Measurements from ENCODE around the gene ABCG1. TPM values are rescaled to one million over a fixed set of nuclear protein-coding genes. Genes with fewer than 3 reads are reported as not detected.

ABCG1 gene
- total RNA-seq, 2 experiments from 2014 or later: 6.7 to 13.2 TPM

DNA sequence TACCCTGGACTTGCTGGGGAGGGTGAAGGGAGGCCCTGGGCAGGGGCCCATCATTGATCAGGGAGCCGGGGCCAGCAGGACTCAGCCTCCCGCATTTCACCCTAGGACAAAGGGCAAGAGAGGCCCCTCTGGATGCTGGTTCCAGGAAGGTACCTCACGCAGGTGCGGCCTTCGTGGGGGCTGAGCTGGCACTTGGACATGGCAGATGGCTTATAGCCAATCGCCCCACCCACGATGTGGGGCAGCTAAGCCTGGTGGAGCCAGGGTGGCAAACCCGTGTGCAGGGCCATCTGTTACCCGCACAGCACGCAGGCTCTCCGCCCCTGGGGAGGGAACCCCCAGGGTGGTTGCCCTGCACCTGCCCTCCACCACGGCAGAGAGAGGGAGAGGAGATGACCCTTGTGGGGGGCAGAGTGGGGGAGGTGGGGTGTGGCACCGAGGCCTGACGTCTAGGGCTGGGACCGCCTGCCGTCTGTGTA is 93.7 kb downstream of the ABCG1 start:
- Mint-ChIP-seq H3K9me3 (ENCODE audit: low read depth) (no peaks in the 10 kb centered on the region), H3K4me1 (peaks cover 12% of the 10 kb centered on the region)

DNA sequence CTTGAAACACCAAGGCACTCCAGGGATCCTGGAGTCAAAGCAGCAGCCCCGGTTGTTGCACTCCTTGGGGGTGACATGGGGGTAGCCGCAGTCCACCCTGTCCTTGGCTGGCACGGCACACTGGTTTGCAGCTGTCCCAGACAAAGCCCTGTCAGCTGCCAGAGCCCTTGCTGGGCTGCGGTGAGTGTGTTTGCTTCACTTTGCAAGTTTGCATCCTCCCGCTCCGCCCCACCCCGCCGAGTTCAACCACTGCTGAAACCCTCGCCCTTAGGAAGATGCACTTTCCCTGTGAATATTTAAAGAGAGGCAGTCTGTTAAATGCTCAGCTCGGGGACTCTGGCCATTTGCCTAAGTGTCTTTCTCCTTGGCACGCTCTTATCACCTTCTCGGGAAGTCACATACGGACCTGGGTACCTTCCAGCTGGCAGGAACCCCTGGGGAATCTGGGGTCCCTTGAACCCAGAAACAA is 94.6 kb downstream of the ABCG1 start:
- no peak for ATAC-seq
- H3K27ac Mint-ChIP-seq: peak overlapping the region; percentile 39
- H3K36me3 Mint-ChIP-seq: no peaks in the 10 kb centered on the region
- no peak overlapping the region for H3K4me3 Mint-ChIP-seq
- peak; percentile 49 for DNase-seq
- CTCF ChIA-PET: interaction anchor here (0.7 kb wide), 1 partner anchor 137 kb away, joined by 3 read pairs; no protein-coding TSS in a partner anchor
- H3K4me1 Mint-ChIP-seq: peaks cover 13% of the 10 kb centered on the region
- no peaks in the 10 kb centered on the region for H3K27me3 Mint-ChIP-seq
- H3K9me3 Mint-ChIP-seq (ENCODE audit: low read depth): no peaks in the 10 kb centered on the region

More for the DNA sequence above, 93.7 kb downstream of the ABCG1 start:
- no peaks in the 10 kb centered on the region for H3K36me3 Mint-ChIP-seq
- no peak overlapping the region for H3K4me3 Mint-ChIP-seq
- no peak for ATAC-seq
- CTCF ChIA-PET: no interaction called here
- peak; percentile 29 for DNase-seq
- no peaks in the 10 kb centered on the region for H3K27me3 Mint-ChIP-seq
- H3K27ac Mint-ChIP-seq: no peak overlapping the region

DNA sequence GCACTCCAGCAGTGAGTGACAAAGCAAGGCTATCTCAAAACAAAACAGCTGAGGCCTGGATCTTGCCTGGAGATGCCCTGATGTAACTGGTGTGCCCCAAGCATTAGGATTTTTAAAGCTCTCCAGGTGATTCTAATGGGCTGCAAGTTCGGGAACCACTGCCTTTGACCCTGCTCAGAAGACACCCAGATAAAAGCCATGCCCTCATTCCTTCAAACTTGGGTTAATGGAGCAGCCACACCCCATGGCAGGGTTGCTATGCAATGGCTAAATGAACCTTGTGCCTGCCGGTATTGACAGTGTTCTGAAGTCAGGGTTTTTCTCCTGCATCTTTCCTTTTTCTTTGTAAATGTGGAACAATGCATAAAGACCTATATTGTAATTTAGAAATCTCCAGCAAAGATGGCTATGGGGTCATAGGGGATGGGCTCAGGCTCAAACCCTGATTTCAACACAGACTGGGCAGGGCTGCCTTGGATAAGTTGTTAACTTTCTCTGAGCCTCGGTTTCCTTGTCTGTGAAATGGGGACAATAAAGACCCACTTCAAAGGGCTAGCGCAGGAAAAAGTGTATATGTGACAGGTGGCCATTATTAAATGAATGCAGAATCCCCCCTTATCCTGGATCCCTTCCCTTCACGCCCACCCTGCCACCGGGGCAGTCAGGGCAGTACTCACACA is 95.8 kb downstream of the ABCG1 start:
- Mint-ChIP-seq H3K9me3 (ENCODE audit: low read depth) (no peaks in the 10 kb centered on the region), H3K4me1 (peaks cover 18% of the 10 kb centered on the region), H3K4me3 (no peak overlapping the region), H3K36me3 (no peaks in the 10 kb centered on the region), H3K27ac (no peak overlapping the region), H3K27me3 (no peaks in the 10 kb centered on the region)
- peak; percentile 16 for DNase-seq
- CTCF ChIA-PET: no interaction called here
- ATAC-seq: no peak

DNA sequence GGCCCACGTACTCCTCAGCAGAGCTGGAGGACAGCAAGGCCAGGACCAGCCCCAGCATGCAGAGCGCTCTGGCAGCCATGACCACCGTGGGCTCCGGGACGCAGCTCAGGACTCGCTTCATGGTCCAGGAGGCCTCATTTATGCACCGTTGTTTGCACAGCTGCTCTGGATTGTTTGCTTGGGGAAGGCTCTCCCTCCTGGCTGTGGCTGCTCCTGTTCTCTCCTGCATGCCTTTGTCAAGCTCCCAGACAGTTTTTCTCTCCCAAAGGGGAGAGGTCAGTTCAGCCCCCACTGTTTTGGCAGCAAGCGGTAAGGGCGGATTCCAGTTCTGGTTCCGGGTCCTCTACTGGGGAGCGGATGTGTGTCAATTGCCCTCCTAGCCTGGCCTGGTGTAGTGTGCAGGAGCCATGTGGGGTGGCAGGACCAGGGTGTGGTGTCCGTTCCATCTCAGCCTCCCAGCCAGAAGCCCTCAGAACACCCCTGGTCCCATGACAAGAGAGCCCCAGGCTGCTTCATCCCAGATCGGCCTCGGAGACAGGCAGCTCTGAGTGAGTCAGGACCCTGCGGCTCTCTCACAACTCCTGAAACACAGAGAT is 96.5 kb downstream of the ABCG1 start, which contains the start of gene TFF3:
TSS of gene TFF3 (minus strand) at position 114 of the 596 bp plus-strand sequence. CDS start at position 79, 35 bp downstream.
- CTCF ChIA-PET: no interaction called here
- ATAC-seq: no peak
- H3K4me1 Mint-ChIP-seq: peaks cover 20% of the 10 kb centered on the region
- no peaks in the 10 kb centered on the region for H3K9me3 Mint-ChIP-seq (ENCODE audit: low read depth)
- no peaks in the 10 kb centered on the region for H3K36me3 Mint-ChIP-seq
- no peak within 1 kb of the TSS for H3K4me3 Mint-ChIP-seq
- H3K27ac Mint-ChIP-seq: no peak within 1 kb of the TSS
- DNase-seq: peak; percentile 32
- no peaks in the 10 kb centered on the region for H3K27me3 Mint-ChIP-seq

DNA sequence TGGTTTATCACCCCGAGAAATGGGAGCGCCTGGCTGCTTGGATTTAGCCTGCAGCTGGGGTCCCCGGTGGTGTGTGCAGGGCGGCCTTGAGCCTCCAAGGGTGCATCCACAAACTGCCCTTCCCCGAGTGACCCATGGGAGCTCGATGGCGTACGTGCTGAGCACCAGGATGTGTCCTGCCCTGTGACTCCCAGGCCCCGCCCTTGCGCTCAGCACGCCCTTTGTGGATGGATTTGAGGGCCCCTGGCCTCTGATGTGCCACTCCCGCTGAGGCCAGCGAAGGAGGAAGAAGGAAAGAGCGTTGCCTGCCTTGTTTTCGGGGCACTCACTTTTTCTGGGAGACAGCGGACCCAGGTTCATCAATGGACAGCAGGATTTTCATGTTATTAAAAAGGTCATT is 98.0 kb downstream of the ABCG1 start:
- H3K4me1 Mint-ChIP-seq: peaks cover 20% of the 10 kb centered on the region
- no peaks in the 10 kb centered on the region for H3K27me3 Mint-ChIP-seq
- DNase-seq (peak; percentile 31), ATAC-seq (no peak)
- CTCF ChIA-PET: no interaction called here
- H3K36me3 Mint-ChIP-seq: no peaks in the 10 kb centered on the region
- H3K27ac Mint-ChIP-seq: no peak overlapping the region
- H3K4me3 Mint-ChIP-seq: no peak overlapping the region
- no peaks in the 10 kb centered on the region for H3K9me3 Mint-ChIP-seq (ENCODE audit: low read depth)

DNA sequence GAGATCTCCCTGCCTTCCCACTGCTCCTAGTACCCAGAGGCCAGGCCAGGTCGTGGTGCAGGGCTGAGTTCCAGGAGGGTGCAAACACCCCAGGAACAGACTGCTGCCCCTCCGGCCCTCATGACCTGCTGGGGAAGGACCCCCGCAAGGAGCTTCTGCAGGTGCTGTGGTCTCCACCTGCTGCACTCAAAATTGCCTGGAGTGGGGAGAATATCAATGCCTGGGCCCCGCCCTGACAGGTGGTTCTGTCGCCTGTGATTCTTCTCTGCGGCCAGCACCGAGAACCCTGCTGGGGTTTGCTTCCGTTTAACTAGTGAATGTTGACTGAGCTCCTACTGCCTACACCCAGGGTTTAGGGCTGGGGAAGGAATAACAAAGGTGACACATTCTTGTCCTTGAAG is 98.4 kb downstream of the ABCG1 start:
- no peak for ATAC-seq
- Mint-ChIP-seq H3K27ac (no peak overlapping the region), H3K4me1 (peaks cover 20% of the 10 kb centered on the region), H3K27me3 (peaks cover 3% of the 10 kb centered on the region), H3K36me3 (no peaks in the 10 kb centered on the region), H3K4me3 (no peak overlapping the region), H3K9me3 (ENCODE audit: low read depth) (no peaks in the 10 kb centered on the region)
- DNase-seq: peak; percentile 14
- CTCF ChIA-PET: no interaction called here

DNA sequence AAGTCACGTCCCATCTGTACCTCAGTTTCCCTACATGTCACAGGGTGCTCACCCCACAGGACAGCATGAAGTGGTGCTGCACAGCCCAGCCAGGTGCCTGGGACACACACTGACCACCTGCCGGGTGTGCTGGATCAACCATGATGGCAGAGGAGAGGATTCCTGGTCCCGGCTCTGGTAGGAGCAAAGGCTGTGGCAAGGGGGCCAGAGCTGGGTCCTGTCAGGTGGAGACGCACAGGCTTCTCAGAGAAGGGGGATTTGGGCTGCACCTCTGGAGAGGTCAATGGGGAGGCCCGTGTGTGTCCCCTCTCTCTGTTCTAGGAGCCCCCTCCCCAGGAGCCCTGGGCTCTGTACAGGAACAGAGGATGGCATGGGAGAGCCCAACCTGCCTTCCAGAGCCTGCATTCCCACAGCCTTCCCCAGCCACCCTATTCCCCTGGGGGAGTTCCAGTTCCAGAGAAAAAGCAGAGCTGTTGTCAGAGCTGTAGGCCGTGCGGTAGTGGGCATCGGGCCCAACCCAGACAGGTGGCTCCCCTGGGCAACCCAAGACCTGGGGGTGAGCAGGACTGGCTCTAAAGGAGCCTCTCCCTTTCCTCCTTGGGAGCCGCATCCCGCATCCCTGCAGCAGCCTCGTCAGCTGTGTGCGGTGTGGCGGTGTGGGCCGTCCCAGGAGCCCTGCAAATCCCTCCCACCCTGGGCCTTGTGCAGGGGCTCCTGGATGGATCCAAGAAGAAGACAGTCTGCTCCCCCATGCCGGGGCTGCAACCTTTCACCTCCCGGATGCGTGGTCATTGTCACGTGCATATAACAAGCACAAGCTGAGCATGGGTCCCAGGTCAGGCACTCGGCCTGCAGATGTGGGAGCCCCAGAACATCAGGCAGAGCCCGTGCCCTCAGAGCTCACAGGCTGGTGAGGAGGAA is 99.1 kb downstream of the ABCG1 start:
- DNase-seq (peak; percentile 36), ATAC-seq (no peak)
- peaks cover 7% of the 10 kb centered on the region for H3K27me3 Mint-ChIP-seq
- no peak overlapping the region for H3K27ac Mint-ChIP-seq
- H3K36me3 Mint-ChIP-seq: no peaks in the 10 kb centered on the region
- no peak overlapping the region for H3K4me3 Mint-ChIP-seq
- H3K9me3 Mint-ChIP-seq (ENCODE audit: low read depth): no peaks in the 10 kb centered on the region
- peaks cover 20% of the 10 kb centered on the region for H3K4me1 Mint-ChIP-seq
- CTCF ChIA-PET: interaction anchor here (0.5 to 3.4 kb wide), 3 partner anchors 8 to 43 kb away, joined by 3 to 21 read pairs (median 3); no protein-coding TSS in a partner anchor

DNA sequence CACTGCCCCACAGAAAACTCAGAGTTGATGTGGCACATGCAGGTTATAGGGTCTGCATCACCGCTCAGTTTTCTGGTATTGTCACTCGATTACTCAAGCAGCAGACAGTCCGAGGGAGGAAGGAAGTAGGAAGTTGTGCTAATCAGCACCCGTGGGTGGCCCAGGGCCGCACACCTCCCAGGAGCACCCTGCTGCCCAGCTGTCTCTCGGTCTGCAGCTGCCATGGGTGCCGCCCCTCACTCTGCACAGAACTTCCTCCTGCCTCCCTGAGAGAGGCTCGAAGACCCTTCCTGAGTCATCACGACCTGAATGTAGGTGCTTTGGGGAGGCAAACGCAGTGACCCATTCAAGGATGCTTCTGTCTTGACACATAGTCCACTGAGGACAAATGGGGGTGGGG is 100.4 kb downstream of the ABCG1 start:
- CTCF ChIA-PET: interaction anchor here (1.2 to 3.4 kb wide), 3 partner anchors 9 to 62 kb away, joined by 3 to 21 read pairs (median 5); no protein-coding TSS in a partner anchor
- Mint-ChIP-seq H3K36me3 (no peaks in the 10 kb centered on the region), H3K27me3 (peaks cover 18% of the 10 kb centered on the region), H3K4me1 (peaks cover 14% of the 10 kb centered on the region), H3K9me3 (ENCODE audit: low read depth) (no peaks in the 10 kb centered on the region), H3K27ac (peak overlapping the region; percentile 48), H3K4me3 (no peak overlapping the region)
- DNase-seq (no peak), ATAC-seq (peak; percentile 68)

DNA sequence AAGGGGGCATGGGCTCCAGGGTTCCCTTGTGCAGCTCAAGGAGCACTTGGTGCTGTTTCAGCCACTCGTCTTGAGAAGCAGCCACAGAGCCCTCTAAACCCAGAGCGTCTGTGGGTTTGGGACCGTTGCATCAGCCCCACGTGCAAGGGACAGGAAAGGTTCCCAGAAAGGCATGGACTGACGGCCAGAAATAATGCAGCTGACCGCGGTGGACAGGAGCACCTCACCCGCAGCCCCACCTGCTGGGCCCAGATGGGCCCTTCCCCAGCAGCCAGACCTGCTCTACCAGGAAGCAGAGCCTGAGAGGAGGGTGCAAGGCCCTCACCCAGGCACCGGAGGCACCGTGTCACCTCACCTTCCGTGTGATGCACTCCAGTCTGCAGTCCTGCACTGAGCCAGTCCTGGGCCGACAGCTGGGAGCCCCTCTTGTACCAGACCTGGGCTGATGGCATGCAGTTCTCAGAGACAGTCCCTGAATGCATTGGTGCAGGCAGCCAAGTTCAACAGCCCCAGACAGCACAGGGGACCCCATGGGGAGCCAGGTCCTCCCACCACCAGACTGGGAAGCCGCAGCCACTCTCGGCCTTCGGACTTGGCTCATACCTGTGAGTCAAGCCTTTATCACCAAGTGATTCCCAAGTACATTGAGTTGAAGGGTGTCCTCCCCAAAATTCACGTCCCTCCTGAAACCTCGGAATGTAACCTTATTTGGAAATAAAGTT is 101.1 kb downstream of the ABCG1 start:
- Mint-ChIP-seq H3K4me1 (peaks cover 14% of the 10 kb centered on the region), H3K36me3 (no peaks in the 10 kb centered on the region), H3K4me3 (no peak overlapping the region), H3K27me3 (peaks cover 22% of the 10 kb centered on the region), H3K9me3 (ENCODE audit: low read depth) (no peaks in the 10 kb centered on the region), H3K27ac (no peak overlapping the region)
- DNase-seq (peak; percentile 40), ATAC-seq (peak; percentile 27)
- CTCF ChIA-PET: interaction anchor here (0.5 to 3.4 kb wide), 5 partner anchors 10 to 208 kb away, joined by 3 to 21 read pairs (median 3); no protein-coding TSS in a partner anchor

DNA sequence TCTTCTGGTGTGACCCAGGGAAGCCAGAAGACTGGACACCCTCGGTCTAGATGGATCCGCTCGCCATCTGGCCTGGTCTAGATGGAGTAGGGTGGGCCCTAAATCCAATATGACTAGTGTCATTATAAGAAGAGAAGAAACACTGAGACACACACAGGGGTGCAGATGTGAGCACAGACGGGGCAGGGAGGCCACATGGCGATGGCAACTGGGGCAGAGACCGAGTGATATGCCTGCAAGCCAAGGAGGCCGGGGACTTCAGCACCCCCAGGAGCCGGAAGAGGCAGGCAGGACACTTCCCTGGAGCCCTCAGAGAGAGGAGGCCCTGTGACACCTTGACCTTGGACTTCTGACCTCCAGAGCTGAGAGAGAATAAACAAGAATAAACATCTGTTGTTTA is 101.9 kb downstream of the ABCG1 start:
- H3K27me3 Mint-ChIP-seq: peaks cover 27% of the 10 kb centered on the region

DNA sequence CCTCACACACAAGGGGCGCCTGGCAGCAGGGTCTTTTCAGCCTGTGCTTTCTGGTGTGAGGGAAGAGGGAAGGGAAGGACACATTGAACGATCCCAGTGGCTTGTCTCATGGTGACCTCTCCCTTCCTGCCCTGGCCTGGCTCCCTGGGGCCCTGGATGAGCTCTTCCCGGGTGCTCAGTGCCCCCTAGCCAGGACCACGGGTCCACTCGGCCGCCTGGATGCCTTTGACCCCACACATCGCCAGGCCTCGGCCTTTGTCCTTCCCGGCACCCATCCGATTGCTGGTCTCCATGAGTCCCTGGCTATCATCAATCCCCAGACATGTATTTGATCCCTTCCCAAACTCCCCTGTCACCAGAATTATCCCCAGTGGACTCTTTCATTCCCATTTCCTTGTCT is 102.3 kb downstream of the ABCG1 start:
- Mint-ChIP-seq H3K9me3 (ENCODE audit: low read depth) (no peaks in the 10 kb centered on the region), H3K4me3 (no peak overlapping the region), H3K4me1 (peaks cover 14% of the 10 kb centered on the region), H3K36me3 (no peaks in the 10 kb centered on the region), H3K27ac (no peak overlapping the region), H3K27me3 (peaks cover 27% of the 10 kb centered on the region)
- DNase-seq (peak; percentile 25), ATAC-seq (no peak)
- CTCF ChIA-PET: interaction anchor here (1.6 to 3.4 kb wide), 2 partner anchors 11 to 63 kb away, joined by 3 to 21 read pairs; no protein-coding TSS in a partner anchor

More for the DNA sequence above, 101.9 kb downstream of the ABCG1 start:
- ATAC-seq (no peak), DNase-seq (peak; percentile 26)
- Mint-ChIP-seq H3K27ac (no peak overlapping the region), H3K4me3 (no peak overlapping the region), H3K4me1 (peaks cover 14% of the 10 kb centered on the region), H3K9me3 (ENCODE audit: low read depth) (no peaks in the 10 kb centered on the region), H3K36me3 (no peaks in the 10 kb centered on the region)
- CTCF ChIA-PET: interaction anchor here (1.6 to 3.4 kb wide), 2 partner anchors 10 to 62 kb away, joined by 3 to 21 read pairs; no protein-coding TSS in a partner anchor

DNA sequence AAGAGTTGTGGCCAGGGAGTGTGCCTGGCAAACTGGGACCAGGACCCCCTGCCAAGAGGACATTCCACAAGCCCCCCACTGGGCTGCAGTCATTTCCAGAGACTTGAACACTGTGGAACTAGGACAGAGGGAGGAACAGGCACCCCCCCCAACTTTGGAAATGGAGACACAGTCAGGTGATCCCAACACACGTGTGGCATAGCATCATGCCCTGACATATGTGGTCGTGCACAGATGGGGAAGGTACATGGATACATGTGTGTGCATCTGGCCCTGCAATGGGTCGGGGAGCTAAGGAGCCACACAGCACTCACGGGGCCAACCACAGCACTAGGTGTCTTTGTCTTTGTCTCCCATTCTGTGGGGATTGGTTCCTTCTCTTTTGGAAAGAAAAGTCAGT is 102.9 kb downstream of the ABCG1 start:
- H3K36me3 Mint-ChIP-seq: no peaks in the 10 kb centered on the region

More for the DNA sequence above, 102.9 kb downstream of the ABCG1 start:
- Mint-ChIP-seq H3K27me3 (peaks cover 30% of the 10 kb centered on the region), H3K9me3 (ENCODE audit: low read depth) (no peaks in the 10 kb centered on the region), H3K4me3 (no peak overlapping the region), H3K4me1 (peaks cover 14% of the 10 kb centered on the region), H3K27ac (no peak overlapping the region)
- ATAC-seq (no peak), DNase-seq (peak; percentile 38)
- CTCF ChIA-PET: interaction anchor here (1.5 to 1.6 kb wide), 2 partner anchors 12 to 63 kb away, joined by 3 to 5 read pairs; no protein-coding TSS in a partner anchor
